ENCODE measurements around the gene PITRM1. TPM values are rescaled to one million over a fixed set of nuclear protein-coding genes. Genes with fewer than 3 reads are reported as not detected.

PITRM1 gene
- polyA plus RNA-seq, 1 donor (not counting 4 experiments of a cell fraction or from before 2014, with no cell fraction given) = 47.2 TPM

DNA sequence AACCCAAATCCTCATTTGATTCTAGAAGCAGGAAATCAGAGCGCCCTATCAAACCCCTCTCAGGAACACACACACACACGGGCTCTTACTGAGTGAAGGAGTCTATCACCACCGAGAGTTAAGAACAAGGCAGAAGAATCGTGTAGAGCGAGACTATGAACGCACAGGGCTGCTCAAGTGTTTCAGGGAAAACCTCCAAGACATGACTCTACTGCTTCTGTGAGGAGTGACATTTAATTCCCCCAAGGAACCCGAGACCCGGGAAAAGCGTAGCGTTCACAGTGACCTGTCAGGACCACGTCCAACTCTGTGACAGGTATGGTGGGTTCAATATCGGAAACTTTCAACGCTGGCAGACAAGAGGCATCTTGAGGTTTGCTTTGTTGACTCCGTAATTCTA is 21.6 kb downstream of the PITRM1 start:
- TF ChIP-seq EZH2 (IDR thresholded peaks at IDR 0.05; ENCODE audit: low read length) (no peak), CTCF (optimal IDR thresholded peaks at IDR 0.05 in 1 of 3, IDR thresholded peaks at IDR 0.05 in 1 of 3, conservative IDR thresholded peaks at IDR 0.05 in 1 of 3; ENCODE audit: extremely low read depth in 1 of 3, insufficient read depth in 2 of 3, low read length in 3 of 3) (no peak)
- H4K20me1 ChIP-seq (ENCODE audit: control insufficient read depth, extremely low read depth, insufficient read depth, low read length) = no peaks in the 10 kb centered on the region
- H3K9me1 ChIP-seq (ENCODE audit: control insufficient read depth, extremely low read depth, insufficient read depth, low read length) = no peaks in the 10 kb centered on the region
- no peak overlapping the region for H3K27ac ChIP-seq (ENCODE audit: control insufficient read depth, insufficient read depth, low read length)
- dilution Hi-C loops (cut with MboI; ENCODE audit: extremely low pct_ligation_motif_present, low sequenced_read_pairs) = no loop called here
- H3K9ac ChIP-seq (ENCODE audit: control insufficient read depth, extremely low read depth, insufficient read depth, low read length) = no peak overlapping the region
- no peaks in the 10 kb centered on the region for H3K27me3 ChIP-seq (ENCODE audit: control insufficient read depth, extremely low read depth, insufficient read depth, low read length)
- FAIRE-seq (no peak), DNase-seq (ENCODE audit: low read depth, low spot score) (no peak)
- H3K79me2 ChIP-seq (ENCODE audit: control insufficient read depth, insufficient read depth, low read length) = no peaks in the 10 kb centered on the region
- no peak overlapping the region for H3K4me2 ChIP-seq (ENCODE audit: control insufficient read depth, extremely low read depth, insufficient read depth, low read depth, low read length)
- no peak overlapping the region for H3K4me3 ChIP-seq (ENCODE audit: control insufficient read depth in 2 of 3, extremely low read depth in 1 of 3, insufficient read depth in 2 of 3, low read depth in 1 of 3, low read length in 3 of 3)
- H3K4me1 ChIP-seq (ENCODE audit: control insufficient read depth, extremely low read depth, insufficient read depth, low read length) = no peaks in the 10 kb centered on the region
- no peaks in the 10 kb centered on the region for H3K9me3 ChIP-seq (ENCODE audit: control insufficient read depth, low read depth, low read length)
- H2AFZ ChIP-seq (ENCODE audit: control insufficient read depth, low read length) = no peak overlapping the region
- H3K36me3 ChIP-seq (ENCODE audit: control insufficient read depth in 2 of 2, extremely low read depth in 1 of 2, insufficient read depth in 2 of 2, low read length in 2 of 2) = peaks cover 53 to 57% of the 10 kb centered on the region in 2 experiments

DNA sequence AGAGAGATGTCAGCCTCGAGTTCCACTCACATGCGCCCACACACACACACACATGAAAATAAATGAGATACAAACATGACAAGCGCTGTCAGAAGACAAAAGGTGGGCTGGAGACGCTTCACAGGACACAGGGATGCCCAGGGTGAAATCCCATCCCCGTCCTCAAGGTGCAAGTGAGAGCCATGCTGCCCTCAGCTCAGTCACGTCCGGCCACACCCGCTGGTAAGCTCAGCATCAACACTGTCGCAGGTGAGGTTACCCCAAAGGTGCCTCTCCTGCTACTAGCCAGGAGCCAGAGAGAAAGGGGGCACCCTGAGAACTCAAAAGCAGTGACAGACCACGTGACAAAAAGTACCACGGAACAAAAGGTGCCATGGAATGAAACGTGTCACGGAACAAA is 22.2 kb downstream of the PITRM1 start:
- FAIRE-seq (no peak), DNase-seq (ENCODE audit: low read depth, low spot score) (no peak)
- no peak overlapping the region for H3K4me2 ChIP-seq (ENCODE audit: control insufficient read depth, extremely low read depth, insufficient read depth, low read depth, low read length)
- no peaks in the 10 kb centered on the region for H3K27me3 ChIP-seq (ENCODE audit: control insufficient read depth, extremely low read depth, insufficient read depth, low read length)
- H2AFZ ChIP-seq (ENCODE audit: control insufficient read depth, low read length) = no peak overlapping the region
- no peak overlapping the region for H3K9ac ChIP-seq (ENCODE audit: control insufficient read depth, extremely low read depth, insufficient read depth, low read length)
- dilution Hi-C loops (cut with MboI; ENCODE audit: extremely low pct_ligation_motif_present, low sequenced_read_pairs) = no loop called here
- no peaks in the 10 kb centered on the region for H3K79me2 ChIP-seq (ENCODE audit: control insufficient read depth, insufficient read depth, low read length)
- no peak overlapping the region for H3K4me3 ChIP-seq (ENCODE audit: control insufficient read depth in 2 of 3, extremely low read depth in 1 of 3, insufficient read depth in 2 of 3, low read depth in 1 of 3, low read length in 3 of 3)
- H3K9me3 ChIP-seq (ENCODE audit: control insufficient read depth, low read depth, low read length) = no peaks in the 10 kb centered on the region
- peaks cover 50 to 56% of the 10 kb centered on the region in 2 experiments for H3K36me3 ChIP-seq (ENCODE audit: control insufficient read depth in 2 of 2, extremely low read depth in 1 of 2, insufficient read depth in 2 of 2, low read length in 2 of 2)
- no peak for TF ChIP-seq EZH2 (IDR thresholded peaks at IDR 0.05; ENCODE audit: low read length)
- no peak for TF ChIP-seq CTCF (optimal IDR thresholded peaks at IDR 0.05 in 1 of 3, IDR thresholded peaks at IDR 0.05 in 1 of 3, conservative IDR thresholded peaks at IDR 0.05 in 1 of 3; ENCODE audit: extremely low read depth in 1 of 3, insufficient read depth in 2 of 3, low read length in 3 of 3)
- no peaks in the 10 kb centered on the region for H3K4me1 ChIP-seq (ENCODE audit: control insufficient read depth, extremely low read depth, insufficient read depth, low read length)
- H4K20me1 ChIP-seq (ENCODE audit: control insufficient read depth, extremely low read depth, insufficient read depth, low read length) = no peaks in the 10 kb centered on the region
- H3K27ac ChIP-seq (ENCODE audit: control insufficient read depth, insufficient read depth, low read length) = no peak overlapping the region
- H3K9me1 ChIP-seq (ENCODE audit: control insufficient read depth, extremely low read depth, insufficient read depth, low read length) = no peaks in the 10 kb centered on the region

Measured in keratinocyte (primary cell).